ENCODE measurements around the gene DNM1.
A peak's percentile ranks its signal among the peaks of the same experiment; 100 is the strongest.
"Not testable (repeated sequence)": the region's sequence is repeated elsewhere in the genome, so short reads cannot be mapped to it uniquely, and the experiment has no call there.

Gene DNM1

DNA sequence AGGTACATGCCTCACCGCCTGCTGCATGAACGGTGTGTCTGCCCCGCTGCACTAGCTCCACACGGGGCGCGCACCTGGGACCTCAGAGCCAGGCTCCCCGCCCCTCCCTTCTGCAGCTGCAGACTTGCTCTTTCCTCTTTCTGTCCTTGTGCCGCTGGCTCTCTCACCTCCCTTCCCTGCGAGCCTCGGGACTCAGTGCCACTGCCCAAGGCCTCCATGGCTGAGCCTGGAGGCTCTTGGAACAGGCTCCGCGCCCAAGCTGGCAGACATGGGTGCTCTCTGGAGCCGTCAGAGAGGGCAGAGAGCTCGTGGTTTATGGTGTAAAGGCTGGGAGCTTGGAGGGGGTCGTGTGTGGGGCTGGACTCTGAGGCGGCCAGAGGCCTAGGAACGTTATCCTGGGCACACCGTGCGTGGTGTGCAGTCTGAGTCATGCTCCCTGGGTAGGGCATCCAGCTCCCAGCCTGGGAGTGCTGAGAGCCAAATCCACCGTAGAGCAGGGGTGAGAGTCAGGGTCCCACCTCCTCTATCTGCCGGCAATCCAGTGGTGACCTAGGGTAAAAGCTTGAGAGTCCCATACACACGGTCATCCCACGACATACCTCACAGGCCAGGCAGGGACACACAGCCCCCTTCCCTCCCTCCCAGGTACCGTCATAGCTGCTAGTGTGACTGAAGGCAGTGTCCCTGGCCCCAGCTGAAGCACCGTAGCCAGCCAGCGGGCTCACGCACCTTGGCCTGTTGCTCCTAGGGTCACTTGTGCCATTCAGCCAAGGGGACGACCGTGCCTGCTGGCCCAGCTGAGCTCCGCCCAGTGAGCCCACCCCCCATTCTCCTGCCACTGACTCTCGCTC, 50.2 kb downstream of the DNM1 start:
- DNase-seq = no peak

DNA sequence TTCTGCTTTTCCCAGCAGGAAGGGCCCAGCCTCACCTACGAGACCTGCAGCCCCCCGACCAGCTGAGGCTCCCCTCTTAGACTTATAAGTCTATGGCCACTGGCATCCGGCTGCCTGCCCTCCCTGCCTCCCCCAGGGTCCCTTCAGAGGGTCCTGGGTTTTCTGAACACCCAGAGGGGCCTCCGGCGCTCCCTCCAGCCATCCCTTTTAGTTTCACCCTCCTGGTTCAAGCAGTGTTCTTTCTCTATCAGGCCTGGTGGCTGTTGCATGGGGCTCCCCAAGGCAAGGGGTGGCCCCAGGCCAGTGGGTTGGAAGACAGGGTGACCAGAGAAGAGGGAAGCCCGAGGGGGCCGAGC, 50.8 kb downstream of the DNM1 start:
- no peak for DNase-seq

DNA sequence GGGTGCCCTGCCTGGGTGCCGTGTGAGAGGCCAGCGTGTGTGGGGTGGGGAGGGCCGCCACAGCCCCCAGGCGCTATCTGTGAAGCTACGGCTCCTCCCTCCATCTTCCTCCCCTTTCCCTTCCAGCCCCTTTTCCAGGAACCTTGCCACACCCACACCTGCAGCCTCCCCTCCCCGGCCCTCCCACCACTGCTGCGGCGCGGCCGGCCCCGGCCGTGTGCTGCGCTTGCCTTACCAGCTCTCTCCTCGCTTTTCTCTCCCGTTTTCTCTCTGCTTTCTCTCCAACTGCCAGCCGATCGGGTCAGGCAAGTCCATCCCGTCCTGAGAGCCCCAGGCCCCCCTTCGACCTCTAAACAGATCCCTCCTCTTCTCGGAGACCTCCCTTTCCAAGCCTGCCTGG, 51.2 kb downstream of the DNM1 start:
- DNase-seq = no peak

DNA sequence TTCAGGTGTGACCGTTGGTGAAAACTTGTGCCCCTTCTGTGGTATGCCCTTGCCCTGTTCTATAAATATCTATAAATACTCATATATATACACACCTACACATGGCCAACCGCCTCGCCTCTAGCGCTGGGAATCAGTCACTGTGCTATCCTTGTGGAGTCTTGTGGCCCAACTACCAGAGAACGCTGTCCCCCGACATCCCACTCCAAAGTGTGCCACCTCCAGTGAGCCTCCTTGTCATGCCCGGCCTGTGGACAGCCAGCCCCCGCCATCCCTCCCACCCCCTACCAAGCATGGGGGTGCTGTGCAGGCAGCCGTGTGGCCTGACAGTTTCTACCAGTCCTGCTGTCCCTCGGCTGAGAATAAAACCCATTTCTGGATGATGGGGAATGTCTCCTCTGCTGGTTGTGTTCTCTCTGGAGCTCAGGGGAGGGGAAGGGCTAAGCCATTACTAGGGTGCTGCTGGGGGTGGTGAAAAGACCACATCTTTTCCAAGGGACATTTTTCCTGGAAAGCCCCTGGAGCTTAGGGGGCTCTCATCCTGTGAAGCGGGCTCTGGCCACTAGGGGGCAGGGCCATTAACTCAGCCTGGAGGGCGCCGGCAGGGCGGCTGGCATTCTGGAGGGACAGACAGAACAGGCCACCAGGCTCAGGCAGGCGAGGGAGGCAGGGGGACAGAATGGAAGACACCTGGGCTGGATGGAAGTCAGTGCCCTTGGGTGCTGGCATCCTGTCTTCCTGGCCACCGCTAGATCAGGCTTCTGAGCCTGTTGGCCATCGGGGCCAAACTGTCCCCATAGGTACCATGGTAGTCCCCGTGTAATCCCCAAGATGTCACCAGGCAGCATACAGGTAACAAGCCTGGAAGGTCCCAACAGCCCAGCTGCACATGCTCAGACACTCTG, 51.9 kb downstream of the DNM1 start:
- no peak for DNase-seq

DNA sequence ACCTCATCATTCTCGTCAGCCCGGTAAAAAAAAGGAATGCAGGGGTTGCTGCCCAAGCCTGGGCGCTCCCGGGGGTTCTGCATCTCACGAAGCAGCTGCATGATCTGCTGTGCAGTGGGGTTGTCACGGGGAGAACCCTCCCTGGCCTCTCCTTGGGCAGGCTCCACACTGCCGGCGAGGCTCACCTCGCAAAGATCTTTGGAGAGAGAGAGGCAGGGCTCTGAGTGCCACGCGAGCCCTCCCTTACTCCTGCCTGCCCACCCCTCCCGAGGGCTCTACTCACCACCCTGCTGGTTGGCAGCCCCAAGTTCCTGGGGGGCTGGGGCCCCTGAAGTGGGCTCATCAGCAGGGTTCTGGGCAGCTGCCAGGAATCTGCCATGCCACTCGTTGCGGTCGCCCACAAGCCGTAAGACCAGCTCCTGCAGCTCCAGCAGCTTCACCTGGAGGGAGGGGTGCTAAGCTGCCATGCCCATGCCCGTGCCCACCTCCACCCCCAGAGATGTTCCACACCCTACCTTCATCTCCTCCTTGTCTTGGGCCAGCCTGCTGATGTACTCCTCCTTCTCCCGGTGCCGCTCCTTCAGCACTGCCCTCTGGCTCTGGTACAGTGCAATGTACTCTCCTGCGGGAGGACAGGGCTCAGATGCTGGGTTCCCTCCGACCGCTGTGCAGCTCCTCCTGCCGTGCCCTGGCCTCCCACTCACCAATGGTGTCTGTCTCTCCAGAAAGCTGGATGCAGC, 54.1 kb downstream of the DNM1 start:
- DNase-seq = no peak

DNA sequence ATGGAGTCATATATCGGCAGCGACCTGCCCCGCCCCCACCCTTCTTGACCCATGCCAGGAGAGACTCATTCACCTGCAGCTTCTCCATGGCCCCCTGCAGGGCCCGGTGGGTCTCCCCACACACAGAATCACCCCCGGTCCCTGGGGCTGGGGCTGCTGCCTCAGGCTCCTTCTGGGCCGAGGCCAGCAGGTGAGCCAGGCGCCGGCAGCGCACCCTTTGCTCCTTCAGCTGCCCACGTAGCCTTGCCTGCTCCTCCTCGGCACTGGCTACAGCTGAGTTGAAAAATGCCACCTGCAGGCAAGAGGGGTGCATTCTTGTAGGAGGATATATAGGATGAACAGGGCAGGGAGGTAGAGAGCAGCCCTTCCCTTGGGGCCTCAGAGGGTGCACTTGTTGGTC, 54.7 kb downstream of the DNM1 start:
- DNase-seq = no peak

DNA sequence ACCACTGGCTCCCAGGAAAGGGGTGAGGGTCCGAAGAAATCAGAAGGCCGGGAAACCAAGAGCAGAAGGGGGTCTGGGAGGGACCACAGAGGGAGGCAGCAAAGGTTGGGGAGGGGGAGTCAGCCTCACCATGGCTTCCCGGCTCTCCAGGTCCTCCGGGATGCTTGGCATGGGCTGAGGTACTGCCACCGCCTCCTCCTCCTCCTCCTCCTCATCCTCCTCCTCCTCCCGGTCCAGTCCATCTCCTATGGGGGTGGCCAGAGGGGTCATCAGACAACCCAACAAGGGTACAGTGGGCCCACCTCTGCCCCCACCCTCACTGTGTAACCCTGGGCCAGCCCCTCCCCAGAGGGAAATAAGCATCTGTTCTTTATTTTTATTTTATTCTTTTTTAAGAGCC, 55.1 kb downstream of the DNM1 start:
- DNase-seq = no peak

DNA sequence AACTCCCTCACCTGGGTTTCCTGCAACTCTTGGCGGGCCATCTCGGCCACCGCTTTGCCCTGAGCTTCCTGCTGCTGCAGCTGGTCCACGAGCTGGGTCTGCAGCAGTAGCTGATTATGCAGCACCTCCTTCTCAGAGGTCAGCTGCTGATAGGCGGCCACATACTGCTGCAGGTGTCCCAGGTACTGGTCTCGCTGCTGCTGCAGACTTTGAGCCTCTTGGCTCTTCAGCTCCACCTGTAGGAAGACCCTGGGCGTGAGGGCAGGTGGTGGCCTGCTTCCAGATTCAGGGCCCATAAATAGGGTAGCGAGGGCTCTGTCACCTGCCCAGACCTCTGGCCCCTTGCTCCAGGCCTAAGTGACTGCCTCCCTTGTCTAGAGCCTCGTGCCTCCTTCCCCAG, 56.0 kb downstream of the DNM1 start:
- no peak for DNase-seq

DNA sequence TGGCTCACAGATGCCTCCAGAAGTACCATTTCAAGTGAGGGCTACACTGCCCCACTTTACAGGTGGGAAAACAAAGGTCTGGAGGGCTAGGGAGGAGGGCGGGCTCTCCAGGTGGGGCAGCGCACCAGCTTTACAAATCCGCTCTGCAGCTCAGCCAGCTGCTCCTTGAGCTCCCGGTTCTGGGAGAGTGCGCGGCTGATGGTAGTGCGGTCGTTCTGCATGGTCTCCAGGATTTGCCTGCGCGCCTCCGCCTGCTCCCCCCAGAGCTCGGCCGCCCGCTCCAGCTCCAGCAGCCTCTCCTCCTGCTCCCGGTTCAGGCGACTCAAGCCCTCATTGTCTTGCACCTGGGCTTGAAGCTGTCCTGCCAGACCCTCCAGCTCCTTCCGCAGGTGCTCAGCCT, 57.2 kb downstream of the DNM1 start:
- DNase-seq = no peak

DNA sequence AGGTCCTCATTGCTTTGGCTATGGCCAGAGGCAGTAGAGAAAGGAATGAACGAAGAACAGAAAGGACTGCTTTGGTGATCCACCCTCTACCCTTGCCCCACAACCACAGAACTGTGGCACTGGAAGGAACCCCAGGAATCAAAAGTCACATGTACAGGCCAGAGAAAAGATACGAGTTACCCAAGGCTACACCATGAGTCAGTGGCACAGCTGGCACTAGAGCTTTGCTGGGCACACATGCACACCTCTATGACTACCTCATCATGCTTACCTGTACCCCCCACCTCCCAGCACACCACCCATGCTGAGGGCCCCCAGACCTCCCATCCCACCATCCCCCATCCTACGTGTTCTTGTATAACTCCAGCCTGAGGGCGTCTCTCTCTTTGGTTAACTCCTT, 59.5 kb downstream of the DNM1 start:
- DNase-seq = no peak

DNA sequence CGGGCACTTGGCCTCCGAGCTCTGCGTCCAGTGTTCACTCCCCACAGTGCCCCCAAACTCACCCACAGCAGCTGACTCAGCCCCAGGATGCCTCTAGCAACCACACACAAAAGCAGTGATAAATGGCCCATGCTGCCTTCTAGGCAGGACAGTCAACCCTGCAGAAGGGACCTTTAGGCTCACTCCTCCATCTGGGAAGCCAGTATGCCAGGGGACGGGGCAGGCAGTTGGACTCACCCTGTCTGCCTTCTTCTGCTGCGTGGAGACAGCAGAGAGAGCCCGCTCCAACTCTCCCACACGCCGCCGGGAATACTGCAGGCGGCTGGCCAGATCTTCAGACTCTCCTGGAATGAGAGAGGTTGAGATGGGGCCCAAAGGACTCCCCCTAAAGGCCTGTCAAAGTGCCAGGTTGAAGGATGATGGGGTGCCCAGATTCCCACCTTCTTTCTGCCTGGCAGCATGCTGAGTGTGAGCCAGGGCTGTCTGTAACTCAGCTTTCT, 62.2 kb downstream of the DNM1 start:
- DNase-seq = no peak

DNA sequence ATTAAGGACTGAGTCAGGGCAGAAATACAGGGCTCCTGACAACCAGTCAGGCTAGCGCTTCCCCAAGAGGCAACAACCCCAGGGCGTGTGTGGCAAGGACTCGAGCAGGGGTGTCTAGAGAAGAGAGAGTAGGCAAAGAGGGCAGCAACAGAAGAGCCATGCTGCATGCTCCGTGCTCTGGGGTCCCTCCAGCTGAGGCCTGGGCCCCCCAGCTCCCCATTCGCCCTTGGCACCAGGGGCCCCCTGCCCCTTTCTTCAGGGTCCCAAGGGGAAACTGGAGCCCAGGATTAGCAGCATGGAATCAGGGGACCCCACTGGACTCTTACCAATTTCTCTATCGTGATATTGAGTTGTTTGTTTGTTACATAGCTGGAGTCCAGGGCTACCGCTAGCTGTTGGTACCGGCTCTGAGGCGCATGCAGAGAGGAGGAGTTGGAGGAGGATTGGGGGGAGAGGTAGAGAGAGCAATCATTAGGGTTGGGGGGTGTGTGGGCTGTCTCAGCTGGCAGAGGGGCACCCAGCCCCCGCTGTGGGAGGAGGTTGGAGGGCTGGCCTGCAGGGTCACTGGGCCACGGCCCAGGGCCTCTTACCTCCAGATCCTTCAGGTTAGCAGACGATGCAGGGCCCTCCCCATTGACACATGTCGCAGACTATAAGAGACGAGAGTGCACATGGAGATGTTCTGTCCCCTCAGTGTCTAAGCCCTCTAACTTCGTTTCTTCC, 63.9 kb downstream of the DNM1 start:
- no peak for DNase-seq

DNA sequence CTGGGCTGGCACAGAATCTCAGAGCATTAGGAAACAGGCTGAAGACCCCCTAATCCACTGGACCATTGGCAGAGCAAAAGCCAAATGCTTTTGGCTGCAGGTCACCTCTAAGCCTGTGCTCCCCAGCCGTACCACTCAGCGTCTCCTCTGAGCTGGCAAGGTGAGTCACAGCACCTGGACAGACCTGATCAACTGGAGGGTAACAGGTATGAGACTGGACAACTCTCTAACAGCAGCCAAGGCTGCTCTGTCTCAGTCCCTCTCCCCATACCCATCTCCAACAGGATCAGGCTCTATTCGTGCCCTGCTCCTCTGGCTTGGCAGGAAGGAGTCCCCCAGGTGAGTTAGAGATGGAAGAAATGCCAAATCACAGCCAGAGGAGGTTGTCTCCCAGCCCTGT, 67.9 kb downstream of the DNM1 start:
- DNase-seq = no peak

DNA sequence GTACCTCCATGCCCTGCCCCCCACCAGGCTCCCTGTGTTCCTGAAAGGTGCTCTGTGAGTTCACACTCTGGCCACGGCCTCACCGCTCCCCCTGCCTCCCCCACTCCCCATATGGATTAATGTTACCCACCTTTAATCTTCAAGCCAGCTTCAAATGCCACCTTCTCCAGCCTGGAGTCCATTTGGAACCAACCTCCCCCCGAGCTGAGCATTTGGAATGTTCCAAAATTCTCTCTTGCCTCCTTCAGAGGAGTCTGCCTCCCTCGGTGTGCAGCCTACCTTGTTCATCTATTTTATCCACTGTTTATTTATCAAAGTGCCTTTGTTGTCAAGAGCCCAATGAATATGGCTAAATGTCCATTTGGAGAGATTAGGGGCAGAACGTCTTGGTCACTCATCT, 68.3 kb downstream of the DNM1 start:
- no peak for DNase-seq

DNA sequence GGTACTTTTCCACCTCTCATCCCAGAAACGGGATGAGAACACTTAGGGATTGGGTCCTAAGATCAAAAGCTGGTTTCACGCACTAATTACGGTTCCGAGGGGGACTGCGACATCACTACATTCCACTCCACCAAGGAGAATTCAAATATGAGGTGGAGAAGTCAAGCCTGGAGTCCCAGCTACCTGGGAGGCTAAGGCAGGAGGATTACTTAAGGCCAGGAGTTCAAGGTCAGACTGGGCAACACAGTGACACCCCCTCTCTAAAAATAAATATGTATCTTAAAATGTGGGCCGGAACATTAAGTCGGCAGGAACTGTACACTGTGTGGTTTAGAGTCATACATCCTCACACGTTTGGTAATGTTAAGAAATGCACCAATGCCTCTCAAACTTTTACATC, 71.1 kb downstream of the DNM1 start:
- no peak for DNase-seq

DNA sequence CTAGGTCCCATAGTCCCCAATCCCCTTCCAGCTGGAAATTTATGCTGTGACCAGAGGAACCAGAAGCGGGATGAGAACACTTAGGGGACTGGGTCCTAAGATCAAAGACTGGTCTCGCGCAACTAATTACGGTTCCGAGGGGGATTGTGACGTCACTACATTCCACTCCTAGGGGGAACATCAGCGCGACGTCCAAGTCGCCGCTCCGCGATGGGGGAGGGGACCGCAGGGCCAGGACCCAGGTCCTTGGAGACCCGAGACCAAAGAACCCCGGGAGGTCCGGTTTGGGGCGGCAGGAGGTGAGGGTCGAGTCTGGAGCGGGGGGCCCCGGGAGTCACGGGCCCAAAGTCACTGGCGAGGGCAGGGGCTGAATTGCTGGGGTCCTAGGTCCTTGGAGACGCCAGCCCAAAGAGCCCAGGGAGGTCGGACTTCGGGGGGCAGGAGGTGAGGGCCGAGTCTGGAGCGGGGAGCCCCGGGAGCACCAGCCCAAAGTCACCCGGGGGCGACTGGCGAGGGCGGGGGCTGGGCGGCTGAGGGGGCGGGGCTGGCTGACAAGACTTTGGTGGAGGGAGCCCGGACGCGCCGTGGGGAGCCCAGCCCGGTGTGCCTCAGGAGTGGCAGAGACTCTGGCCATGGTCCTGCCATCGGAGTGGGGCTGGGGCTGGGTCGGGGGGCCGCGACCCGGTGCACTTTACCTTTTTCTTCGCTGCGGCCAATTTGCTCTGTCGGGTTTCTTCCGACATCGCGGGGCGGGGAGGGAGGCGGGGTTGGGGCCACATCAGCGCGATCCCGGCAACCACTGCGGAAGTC, 72.2 kb downstream of the DNM1 start, which contains the start of gene GOLGA2:
GOLGA2 (minus strand) TSS at position 810 of the 810 bp plus-strand sequence; CDS start at position 779, 31 bp downstream.
- no peak for DNase-seq

DNA sequence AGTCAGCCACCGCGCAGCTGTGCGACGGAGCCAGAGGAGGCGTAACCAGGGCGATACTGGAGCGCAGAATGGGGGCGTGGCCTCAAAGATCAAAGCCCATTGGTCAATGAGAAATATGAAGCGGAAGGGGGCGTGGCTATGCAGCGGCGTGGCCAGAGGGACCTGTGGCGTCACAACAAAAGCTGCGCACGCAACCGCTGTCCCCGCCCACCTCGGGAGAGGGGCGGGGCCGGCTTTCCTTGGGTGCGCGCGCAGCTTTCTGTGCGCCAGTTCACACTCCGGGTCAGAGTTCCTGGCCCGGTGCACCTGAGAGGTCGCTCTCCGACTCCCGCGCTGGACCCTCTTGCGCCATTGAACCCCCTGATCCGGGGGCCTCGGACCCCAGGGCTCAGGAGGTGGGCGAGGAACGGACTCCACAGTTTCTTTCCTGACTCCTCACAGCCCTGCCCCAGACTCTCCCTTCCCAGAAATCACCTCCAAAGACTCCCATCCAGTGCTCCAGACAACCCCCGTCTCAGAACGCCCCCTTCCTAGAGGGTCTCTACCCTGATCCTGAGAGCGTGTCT, 72.9 kb downstream of the DNM1 start, which contains the start of gene SWI5:
SWI5 (plus strand) TSS at position 269 of the 566 bp plus-strand sequence.
- peak; percentile 94 to 95 for DNase-seq

DNA sequence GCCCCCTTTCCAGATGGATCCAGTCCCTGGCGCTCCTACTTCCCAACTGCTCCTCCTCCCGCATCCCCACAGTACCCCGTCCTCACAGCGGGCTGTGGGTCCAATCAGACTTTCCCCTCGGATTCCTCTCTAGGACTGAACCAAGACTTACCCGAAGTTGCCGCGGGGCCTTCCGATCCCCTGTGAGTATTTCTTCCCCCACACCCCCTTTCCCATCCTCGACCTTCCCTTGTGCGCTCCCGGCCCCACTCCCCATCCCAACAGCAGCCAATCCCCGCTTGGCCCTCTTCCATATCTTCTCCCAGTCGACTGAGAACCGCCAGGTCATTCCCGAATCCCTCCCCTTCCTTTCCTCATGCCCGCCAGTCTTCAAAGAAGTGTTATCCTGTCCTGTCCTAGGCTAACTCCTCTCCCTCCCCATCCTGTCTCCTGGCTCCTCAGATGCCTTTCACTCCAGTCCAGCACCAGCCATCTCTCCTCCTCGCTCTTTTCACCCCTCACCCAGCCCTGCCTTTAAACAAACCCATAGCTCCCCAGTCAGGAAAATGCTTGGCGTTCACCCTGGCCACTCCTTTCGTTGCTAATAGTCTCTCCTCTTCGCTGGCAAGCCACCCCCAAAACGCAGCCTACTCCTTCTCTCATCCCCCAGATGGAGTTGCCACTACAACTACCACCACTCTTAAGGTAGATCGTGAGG, 73.5 kb downstream of the DNM1 start:
- DNase-seq = no peak

DNA sequence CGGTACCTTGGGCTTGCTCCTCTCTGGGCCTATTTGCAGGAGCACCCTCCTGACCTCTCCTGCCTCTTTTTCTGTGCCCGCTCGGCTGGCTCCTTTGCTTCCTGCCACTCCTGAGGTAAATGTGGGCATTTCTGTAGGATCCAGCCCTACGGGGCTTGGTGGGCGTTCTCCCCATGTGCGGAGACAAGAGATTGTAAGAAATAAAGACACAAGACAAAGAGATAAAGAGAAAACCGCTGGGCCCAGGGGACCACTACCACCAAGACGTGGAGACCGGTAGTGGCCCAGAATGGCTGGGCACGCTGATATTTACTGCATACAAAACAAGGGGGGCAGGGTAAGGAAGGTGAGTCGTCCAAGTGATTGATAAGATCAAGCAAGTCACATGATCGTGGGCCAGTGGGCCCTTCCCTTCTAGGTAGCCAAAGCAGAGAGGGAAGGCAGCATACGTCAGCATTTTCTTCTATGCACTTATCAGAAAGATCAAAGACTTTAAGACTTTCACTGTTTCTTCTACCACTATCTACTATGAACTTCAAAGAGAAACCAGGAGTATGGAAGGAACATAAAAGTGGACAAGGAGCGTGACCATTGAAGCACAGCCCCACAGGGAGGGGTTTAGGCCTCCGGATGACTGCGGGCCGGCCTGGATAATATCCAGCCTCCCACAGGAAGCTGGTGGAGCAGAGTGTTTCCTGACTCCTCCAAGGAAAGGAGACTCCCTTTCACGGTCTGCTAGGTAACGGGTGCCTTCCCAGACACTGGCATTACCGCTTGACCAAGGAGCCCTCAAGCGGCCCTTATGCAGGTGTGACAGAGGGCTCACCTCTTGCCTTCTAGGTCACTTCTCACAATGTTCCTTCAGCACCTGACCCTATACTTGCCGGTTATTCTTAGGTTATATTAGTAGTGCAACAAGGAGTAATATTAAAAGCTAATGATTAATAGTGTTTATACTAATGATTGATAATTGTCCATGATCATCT, 76.2 kb downstream of the DNM1 start:
- not testable (repeated sequence) for DNase-seq
